ENCODE measurements around the gene ZNF24.

ZNF24 gene

DNA sequence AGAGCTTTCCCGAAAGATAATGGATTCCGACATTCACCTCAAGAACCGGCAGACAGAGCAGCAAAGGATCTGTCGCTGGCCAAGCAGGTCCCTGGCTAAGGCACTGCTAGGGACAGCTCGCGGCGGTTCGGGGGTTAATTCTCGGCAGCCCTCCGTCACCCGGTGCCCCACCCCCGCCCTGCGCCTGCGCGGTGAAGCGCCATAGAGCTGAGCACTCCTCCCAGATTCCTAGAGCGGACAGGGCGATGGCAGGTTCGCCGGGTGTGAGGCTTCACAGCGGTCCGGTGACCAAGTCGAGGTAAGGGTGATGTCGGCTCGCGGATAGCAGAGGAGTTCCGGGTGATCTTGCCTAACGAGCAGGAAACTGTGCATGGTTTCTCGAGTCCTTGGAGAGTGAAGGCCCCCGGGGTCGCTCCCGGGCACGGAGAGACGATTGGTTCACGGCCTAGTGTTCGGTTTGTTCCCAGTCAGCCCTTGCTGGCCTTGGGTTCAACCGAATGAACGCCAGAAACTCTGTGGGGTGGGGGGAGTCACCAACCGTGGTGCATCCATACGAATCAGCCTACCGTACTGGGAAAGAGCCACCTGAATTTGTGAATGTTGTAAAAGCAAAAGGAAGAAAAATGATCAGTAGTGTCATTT, 54.0 kb downstream of the ZNF24 start, which contains the start of gene ZSCAN30:
ZSCAN30 (minus strand) TSS at position 136 of the 642 bp plus-strand sequence. CDS start 25,877 bp downstream, outside the sequence.
- peak; percentile 97 for DNase-seq

GRCh38 chr18:35289727-35290093, 54.5 kb downstream of the ZNF24 start:
- peak; percentile 61 for DNase-seq

DNA sequence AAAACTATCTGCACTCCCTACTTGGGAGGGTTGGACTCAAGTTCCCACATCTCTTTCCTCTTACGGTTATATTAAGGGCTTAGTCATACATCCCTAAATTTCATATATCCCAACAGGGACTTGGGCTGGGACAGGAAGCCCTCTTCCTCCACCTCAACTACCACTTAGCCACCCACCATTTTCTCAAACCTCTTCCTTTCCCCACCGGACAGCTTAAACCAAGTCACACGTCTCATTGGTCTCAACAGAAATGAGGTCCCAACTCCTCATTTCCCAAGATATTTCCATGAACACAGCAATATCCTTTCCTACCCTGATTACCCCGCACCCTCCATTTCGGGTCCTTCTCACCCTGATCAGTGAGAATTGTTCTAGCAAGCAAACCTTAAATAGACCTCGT, 54.9 kb downstream of the ZNF24 start:
- no peak for DNase-seq

GRCh38 chr18:35284841-35285240, 59.4 kb downstream of the ZNF24 start:
- DNase-seq: no peak

DNA sequence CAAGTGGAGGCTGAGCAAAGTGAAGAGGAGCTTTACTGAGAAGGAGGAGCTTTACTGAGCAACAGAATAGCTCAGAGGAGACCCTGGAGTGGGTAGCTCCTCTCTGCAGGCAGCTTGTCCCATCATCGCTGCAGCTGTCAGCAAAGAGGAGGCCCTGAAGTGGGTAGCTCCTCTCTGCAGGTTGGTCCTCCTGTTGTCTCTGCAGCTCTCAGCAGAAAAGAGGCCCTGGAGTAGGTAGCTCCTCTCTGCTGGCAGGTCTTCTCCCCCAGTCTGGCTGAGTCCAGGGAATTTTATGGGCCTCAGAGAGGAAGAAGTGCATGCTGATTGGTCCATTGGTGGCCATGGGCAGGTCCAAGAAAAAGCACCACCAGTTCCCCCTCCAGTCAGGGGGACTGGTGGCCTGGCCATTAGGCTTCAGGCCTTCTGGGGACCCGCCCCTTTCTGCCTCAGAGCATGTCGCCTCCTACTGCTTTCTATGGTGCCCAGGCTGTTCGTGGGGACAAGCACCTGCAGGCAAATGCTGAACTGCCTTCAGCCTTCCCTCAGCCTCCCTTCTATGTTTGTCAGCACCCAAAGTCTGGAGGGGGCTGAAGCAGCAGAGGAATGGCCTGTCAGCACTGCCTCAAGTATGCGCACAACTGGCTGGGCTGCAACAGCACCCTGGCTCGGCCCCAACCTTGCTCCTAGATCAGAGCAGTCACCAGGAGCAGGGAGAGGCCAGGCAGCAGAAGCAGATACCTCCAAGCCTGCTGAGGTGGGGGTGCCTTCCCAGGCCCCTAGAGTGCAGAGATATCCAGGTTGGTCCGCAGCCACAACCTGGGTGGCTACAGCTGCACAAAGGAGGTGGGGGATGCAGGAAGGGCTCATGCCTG, 60.1 kb downstream of the ZNF24 start:
- DNase-seq: no peak

- no peak for DNase-seq
Observed at GRCh38 chr18:35282353-35282752, 61.9 kb downstream of the ZNF24 start.
